WTC11 (cell line): Measurements from ENCODE around the gene CSNK1A1. TPM values are rescaled to one million over a fixed set of nuclear protein-coding genes. Genes with fewer than 3 reads are reported as not detected.

ENCODE experiments used
- ATAC-seq: fragments of 200-7000 bp; cut with Tn5 transposase; 2 replicates; pipeline ENCODE4 v1.10.0; 2021; ENCODE audit warnings: mild to moderate bottlenecking, moderate library complexity
- CTCF ChIA-PET: fragments of 300-600 bp; sonication (Branson Sonifier 250); formaldehyde crosslinking; loops from one replicate; lab custom pipeline; 2021; ENCODE audit warnings: antibody characterized with exemption; lab: Charles Lee
- POLR2A ChIA-PET: fragments of 350-600 bp; sonication (Branson Sonifier 250); formaldehyde crosslinking; loops from one replicate; lab custom pipeline; 2021; ENCODE audit warnings: antibody characterized with exemption; lab: Charles Lee
- DNase-seq: peaks from one replicate; pipeline ENCODE4 v3.0.0; 2021; ENCODE audit warnings: low spot score
- H3K27ac Mint-ChIP-seq: 2 replicates; pipeline ENCODE4 v1.8.0; 2021; ENCODE audit warnings: mixed read lengths
- H3K27me3 Mint-ChIP-seq: 2 replicates; pipeline ENCODE4 v1.8.0; 2021; ENCODE audit warnings: low read depth, mild to moderate bottlenecking, moderate library complexity, mixed read lengths
- H3K36me3 Mint-ChIP-seq: 2 replicates; pipeline ENCODE4 v1.8.0; 2021; ENCODE audit warnings: mixed read lengths
- H3K4me1 Mint-ChIP-seq: 2 replicates; pipeline ENCODE4 v1.8.0; 2022; ENCODE audit warnings: mixed read lengths
- H3K4me3 Mint-ChIP-seq: 2 replicates; pipeline ENCODE4 v1.8.0; 2021; ENCODE audit warnings: mild to moderate bottlenecking, moderate library complexity, mixed read lengths
- H3K9me3 Mint-ChIP-seq: 2 replicates; pipeline ENCODE4 v1.8.0; 2021; ENCODE audit warnings: mixed read lengths
- CBFB ChIP-seq: sonication (generic); formaldehyde crosslinking; IDR thresholded peaks from 2 replicates; pipeline ENCODE4 v1.8.1; 2022; ENCODE audit warnings: mild to moderate bottlenecking, low read depth, missing genetic modification reagents
- CTCF ChIP-seq: fragments of 200-600 bp; IDR thresholded peaks from 2 replicates; pipeline ENCODE4 v1.8.0; 2022; ENCODE audit warnings: antibody characterized with exemption
- EMX1 ChIP-seq: fragments of 250-450 bp; sonication (Bioruptor Pico); IDR thresholded peaks from 2 replicates; pipeline ENCODE4 v1.8.0; 2021; ENCODE audit warnings: mild to moderate bottlenecking
- ETV6 ChIP-seq: sonication (generic); formaldehyde crosslinking; IDR thresholded peaks from 2 replicates; pipeline ENCODE4 v1.8.1; 2022; ENCODE audit warnings: mild to moderate bottlenecking, missing genetic modification reagents
- FOXP1 ChIP-seq: sonication (generic); formaldehyde crosslinking; IDR thresholded peaks from 2 replicates; pipeline ENCODE4 v1.8.0; 2022; ENCODE audit warnings: missing genetic modification reagents, mild to moderate bottlenecking, moderate library complexity, borderline replicate concordance
- MYBL2 ChIP-seq: sonication (generic); formaldehyde crosslinking; IDR thresholded peaks from 2 replicates; pipeline ENCODE4 v1.8.1; 2023; ENCODE audit warnings: mild to moderate bottlenecking, moderate library complexity, missing genetic modification reagents
- NFATC4 ChIP-seq: fragments of 250-450 bp; sonication (Bioruptor Pico); IDR thresholded peaks from 2 replicates; pipeline ENCODE4 v1.9.0; 2021; ENCODE audit warnings: mild to moderate bottlenecking
- NFE2L1 ChIP-seq: sonication (generic); formaldehyde crosslinking; IDR thresholded peaks from 2 replicates; pipeline ENCODE4 v1.8.1; 2023; ENCODE audit warnings: missing genetic modification reagents
- NR1H2 ChIP-seq: sonication (generic); formaldehyde crosslinking; IDR thresholded peaks from 2 replicates; pipeline ENCODE4 v1.9.0; 2021; ENCODE audit warnings: mild to moderate bottlenecking, moderate library complexity, missing genetic modification reagents
- RORB ChIP-seq: fragments of 250-450 bp; sonication (Bioruptor Pico); IDR thresholded peaks from 2 replicates; pipeline ENCODE4 v1.9.0; 2021; ENCODE audit warnings: mild to moderate bottlenecking
- SMAD4 ChIP-seq: sonication (generic); formaldehyde crosslinking; IDR thresholded peaks from 2 replicates; pipeline ENCODE4 v1.8.0; 2022; ENCODE audit warnings: mild to moderate bottlenecking, missing genetic modification reagents
- SOX15 ChIP-seq: fragments of 250-450 bp; sonication (Bioruptor Pico); IDR thresholded peaks from 2 replicates; pipeline ENCODE4 v1.9.0; 2021; ENCODE audit warnings: mild to moderate bottlenecking
- SP1 ChIP-seq: sonication (generic); formaldehyde crosslinking; conservative IDR thresholded peaks from 2 replicates; pipeline ENCODE4 v1.8.1; 2022; ENCODE audit warnings: missing genetic modification reagents
- ZNF263 ChIP-seq: sonication (generic); formaldehyde crosslinking; IDR thresholded peaks from 2 replicates; pipeline ENCODE4 v1.8.1; 2022; ENCODE audit warnings: low read depth, mild to moderate bottlenecking, moderate library complexity, missing genetic modification reagents
- ZNF416 ChIP-seq: fragments of 250-450 bp; sonication (Bioruptor Pico); IDR thresholded peaks from 2 replicates; pipeline ENCODE4 v1.9.0; 2021; ENCODE audit warnings: mild to moderate bottlenecking, inconsistent platforms
- ZNF423 ChIP-seq: fragments of 250-450 bp; sonication (Bioruptor Pico); IDR thresholded peaks from 2 replicates; pipeline ENCODE4 v2.1.2; 2022; ENCODE audit warnings: mild to moderate bottlenecking, moderate library complexity
- ZNF512 ChIP-seq: sonication (generic); formaldehyde crosslinking; IDR thresholded peaks from 2 replicates; pipeline ENCODE4 v1.8.1; 2022; ENCODE audit warnings: missing genetic modification reagents, borderline replicate concordance
- total RNA-seq: library from RNA; stranded (reverse); gene quantifications from 3 replicates; pipeline ENCODE4 v1.2.3, GENCODE V29; 2021
- TF ChIP-seq, protein P1 (sequence below): sonication (generic); formaldehyde crosslinking; IDR thresholded peaks from 2 replicates; pipeline ENCODE4 v1.8.1; 2022; ENCODE audit warnings: low read depth, missing genetic modification reagents, borderline replicate concordance
- TF ChIP-seq, protein P2 (sequence below): sonication (generic); formaldehyde crosslinking; IDR thresholded peaks from 2 replicates; pipeline ENCODE4 v1.8.0; 2022; ENCODE audit warnings: missing genetic modification reagents
- TF ChIP-seq, protein P3 (sequence below): sonication (generic); formaldehyde crosslinking; IDR thresholded peaks from 2 replicates; pipeline ENCODE4 v1.8.1; 2023; ENCODE audit warnings: mild to moderate bottlenecking, missing genetic modification reagents
- TF ChIP-seq, protein P4 (sequence below): sonication (generic); formaldehyde crosslinking; IDR thresholded peaks from 2 replicates; pipeline ENCODE4 v1.8.0; 2023; ENCODE audit warnings: missing genetic modification reagents
- TF ChIP-seq, protein P5 (sequence below): fragments of 250-450 bp; sonication (Bioruptor Pico); IDR thresholded peaks from 2 replicates; pipeline ENCODE4 v2.1.2; 2022; ENCODE audit warnings: mild to moderate bottlenecking, moderate library complexity

The CSNK1A1 gene
- total RNA-seq, 1 experiment from 2014 or later: 276 TPM

- Mint-ChIP-seq H3K27ac (peak overlapping the region; percentile 58; the same call in 1 of the 2 replicates), H3K36me3 (peaks cover 65% of the 10 kb centered on the region)
- CTCF ChIA-PET: no interaction called here
These were observed 48.2 kb downstream of the CSNK1A1 start for GRCh38 chr5:149503006-149503405.

DNA sequence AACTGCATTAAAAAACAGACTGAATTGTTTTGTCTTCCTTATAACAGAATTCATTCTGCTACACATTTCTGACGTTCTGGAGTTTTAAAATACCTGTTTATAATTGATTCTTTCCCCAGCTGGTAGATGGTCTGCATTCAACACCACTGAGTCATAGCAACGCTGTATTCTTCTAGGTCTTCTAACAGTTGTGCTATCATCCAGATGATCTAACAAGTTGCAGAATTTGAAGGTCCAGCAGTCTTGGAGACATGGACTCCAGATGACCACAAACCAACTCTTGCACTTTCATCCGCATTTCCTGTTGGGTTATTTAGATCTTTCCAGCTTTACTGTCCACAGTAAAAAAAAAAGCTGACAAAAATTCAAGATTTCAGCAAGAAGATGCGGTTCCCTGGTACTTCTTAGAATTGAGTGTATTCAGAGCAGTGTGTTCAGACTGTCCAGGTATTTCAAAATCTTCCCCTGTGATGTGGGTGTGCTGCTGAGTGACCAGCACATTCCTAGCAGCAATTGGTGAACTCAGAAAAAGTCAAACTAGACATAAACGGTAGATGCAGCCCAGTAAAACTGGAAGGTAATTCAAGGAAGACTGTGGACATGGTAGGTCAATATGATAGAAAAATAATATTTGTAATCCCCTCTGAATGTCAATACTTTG lies 50.2 kb downstream of the CSNK1A1 start:
- no peak overlapping the region for H3K4me3 Mint-ChIP-seq
- ATAC-seq (no peak), DNase-seq (no peak)
- CTCF ChIA-PET: no interaction called here
- no peaks in the 10 kb centered on the region for H3K27me3 Mint-ChIP-seq
- H3K9me3 Mint-ChIP-seq: no peaks in the 10 kb centered on the region
- H3K36me3 Mint-ChIP-seq: peaks cover 59% of the 10 kb centered on the region
- POLR2A ChIA-PET: interaction anchor here (1.0 kb wide), 1 partner anchor 27 kb away, joined by 3 read pairs; no protein-coding TSS in a partner anchor
- H3K27ac Mint-ChIP-seq: peak overlapping the region; percentile 75
- peaks cover 30% of the 10 kb centered on the region for H3K4me1 Mint-ChIP-seq
- TF ChIP-seq RORB (CRISPR knock-in tag) (no peak), ZNF416 (CRISPR knock-in tag) (no peak), SP1 (no peak), FOXP1 (CRISPR knock-in tag) (no peak), MYBL2 (CRISPR knock-in tag) (no peak), ETV6 (CRISPR knock-in tag) (no peak)
- TF ChIP-seq, protein P1, sequence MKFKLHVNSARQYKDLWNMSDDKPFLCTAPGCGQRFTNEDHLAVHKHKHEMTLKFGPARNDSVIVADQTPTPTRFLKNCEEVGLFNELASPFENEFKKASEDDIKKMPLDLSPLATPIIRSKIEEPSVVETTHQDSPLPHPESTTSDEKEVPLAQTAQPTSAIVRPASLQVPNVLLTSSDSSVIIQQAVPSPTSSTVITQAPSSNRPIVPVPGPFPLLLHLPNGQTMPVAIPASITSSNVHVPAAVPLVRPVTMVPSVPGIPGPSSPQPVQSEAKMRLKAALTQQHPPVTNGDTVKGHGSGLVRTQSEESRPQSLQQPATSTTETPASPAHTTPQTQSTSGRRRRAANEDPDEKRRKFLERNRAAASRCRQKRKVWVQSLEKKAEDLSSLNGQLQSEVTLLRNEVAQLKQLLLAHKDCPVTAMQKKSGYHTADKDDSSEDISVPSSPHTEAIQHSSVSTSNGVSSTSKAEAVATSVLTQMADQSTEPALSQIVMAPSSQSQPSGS: no peak
- TF ChIP-seq, protein P2, sequence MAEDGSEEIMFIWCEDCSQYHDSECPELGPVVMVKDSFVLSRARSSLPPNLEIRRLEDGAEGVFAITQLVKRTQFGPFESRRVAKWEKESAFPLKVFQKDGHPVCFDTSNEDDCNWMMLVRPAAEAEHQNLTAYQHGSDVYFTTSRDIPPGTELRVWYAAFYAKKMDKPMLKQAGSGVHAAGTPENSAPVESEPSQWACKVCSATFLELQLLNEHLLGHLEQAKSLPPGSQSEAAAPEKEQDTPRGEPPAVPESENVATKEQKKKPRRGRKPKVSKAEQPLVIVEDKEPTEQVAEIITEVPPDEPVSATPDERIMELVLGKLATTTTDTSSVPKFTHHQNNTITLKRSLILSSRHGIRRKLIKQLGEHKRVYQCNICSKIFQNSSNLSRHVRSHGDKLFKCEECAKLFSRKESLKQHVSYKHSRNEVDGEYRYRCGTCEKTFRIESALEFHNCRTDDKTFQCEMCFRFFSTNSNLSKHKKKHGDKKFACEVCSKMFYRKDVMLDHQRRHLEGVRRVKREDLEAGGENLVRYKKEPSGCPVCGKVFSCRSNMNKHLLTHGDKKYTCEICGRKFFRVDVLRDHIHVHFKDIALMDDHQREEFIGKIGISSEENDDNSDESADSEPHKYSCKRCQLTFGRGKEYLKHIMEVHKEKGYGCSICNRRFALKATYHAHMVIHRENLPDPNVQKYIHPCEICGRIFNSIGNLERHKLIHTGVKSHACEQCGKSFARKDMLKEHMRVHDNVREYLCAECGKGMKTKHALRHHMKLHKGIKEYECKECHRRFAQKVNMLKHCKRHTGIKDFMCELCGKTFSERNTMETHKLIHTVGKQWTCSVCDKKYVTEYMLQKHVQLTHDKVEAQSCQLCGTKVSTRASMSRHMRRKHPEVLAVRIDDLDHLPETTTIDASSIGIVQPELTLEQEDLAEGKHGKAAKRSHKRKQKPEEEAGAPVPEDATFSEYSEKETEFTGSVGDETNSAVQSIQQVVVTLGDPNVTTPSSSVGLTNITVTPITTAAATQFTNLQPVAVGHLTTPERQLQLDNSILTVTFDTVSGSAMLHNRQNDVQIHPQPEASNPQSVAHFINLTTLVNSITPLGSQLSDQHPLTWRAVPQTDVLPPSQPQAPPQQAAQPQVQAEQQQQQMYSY (CRISPR knock-in tag): no peak

More at GRCh38 chr5:149503006-149503405, 48.2 kb downstream of the CSNK1A1 start:
- H3K4me3 Mint-ChIP-seq: no peak overlapping the region
- peaks cover 17% of the 10 kb centered on the region for H3K4me1 Mint-ChIP-seq
- no peaks in the 10 kb centered on the region for H3K27me3 Mint-ChIP-seq
- ATAC-seq (no peak), DNase-seq (no peak)
- POLR2A ChIA-PET: no interaction called here
- H3K9me3 Mint-ChIP-seq: no peaks in the 10 kb centered on the region
- TF ChIP-seq ZNF263 (no peak), NFATC4 (no peak), FOXP1 (CRISPR knock-in tag) (no peak), RORB (CRISPR knock-in tag) (no peak), ZNF512 (CRISPR knock-in tag) (no peak), SOX15 (no peak), SMAD4 (no peak), EMX1 (CRISPR knock-in tag) (no peak), CTCF (no peak), ZNF423 (CRISPR knock-in tag) (no peak), CBFB (CRISPR knock-in tag) (no peak), NFE2L1 (no peak), NR1H2 (CRISPR knock-in tag) (no peak)
- TF ChIP-seq, protein P3, sequence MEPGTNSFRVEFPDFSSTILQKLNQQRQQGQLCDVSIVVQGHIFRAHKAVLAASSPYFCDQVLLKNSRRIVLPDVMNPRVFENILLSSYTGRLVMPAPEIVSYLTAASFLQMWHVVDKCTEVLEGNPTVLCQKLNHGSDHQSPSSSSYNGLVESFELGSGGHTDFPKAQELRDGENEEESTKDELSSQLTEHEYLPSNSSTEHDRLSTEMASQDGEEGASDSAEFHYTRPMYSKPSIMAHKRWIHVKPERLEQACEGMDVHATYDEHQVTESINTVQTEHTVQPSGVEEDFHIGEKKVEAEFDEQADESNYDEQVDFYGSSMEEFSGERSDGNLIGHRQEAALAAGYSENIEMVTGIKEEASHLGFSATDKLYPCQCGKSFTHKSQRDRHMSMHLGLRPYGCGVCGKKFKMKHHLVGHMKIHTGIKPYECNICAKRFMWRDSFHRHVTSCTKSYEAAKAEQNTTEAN (CRISPR knock-in tag): no peak
- TF ChIP-seq, protein P4, sequence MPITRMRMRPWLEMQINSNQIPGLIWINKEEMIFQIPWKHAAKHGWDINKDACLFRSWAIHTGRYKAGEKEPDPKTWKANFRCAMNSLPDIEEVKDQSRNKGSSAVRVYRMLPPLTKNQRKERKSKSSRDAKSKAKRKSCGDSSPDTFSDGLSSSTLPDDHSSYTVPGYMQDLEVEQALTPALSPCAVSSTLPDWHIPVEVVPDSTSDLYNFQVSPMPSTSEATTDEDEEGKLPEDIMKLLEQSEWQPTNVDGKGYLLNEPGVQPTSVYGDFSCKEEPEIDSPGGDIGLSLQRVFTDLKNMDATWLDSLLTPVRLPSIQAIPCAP (CRISPR knock-in tag): no peak
- TF ChIP-seq, protein P5, sequence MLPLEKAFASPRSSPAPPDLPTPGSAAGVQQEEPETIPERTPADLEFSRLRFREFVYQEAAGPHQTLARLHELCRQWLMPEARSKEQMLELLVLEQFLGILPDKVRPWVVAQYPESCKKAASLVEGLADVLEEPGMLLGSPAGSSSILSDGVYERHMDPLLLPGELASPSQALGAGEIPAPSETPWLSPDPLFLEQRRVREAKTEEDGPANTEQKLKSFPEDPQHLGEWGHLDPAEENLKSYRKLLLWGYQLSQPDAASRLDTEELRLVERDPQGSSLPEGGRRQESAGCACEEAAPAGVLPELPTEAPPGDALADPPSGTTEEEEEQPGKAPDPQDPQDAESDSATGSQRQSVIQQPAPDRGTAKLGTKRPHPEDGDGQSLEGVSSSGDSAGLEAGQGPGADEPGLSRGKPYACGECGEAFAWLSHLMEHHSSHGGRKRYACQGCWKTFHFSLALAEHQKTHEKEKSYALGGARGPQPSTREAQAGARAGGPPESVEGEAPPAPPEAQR (CRISPR knock-in tag): no peak
